NCI-H1436 treated with DMSO at 0.1 percent for 48 hours (cell line): ENCODE results near the gene HMGXB4.
A peak's percentile ranks its signal among the peaks of the same experiment; 100 is the strongest.
"Not testable (repeated sequence)": the region's sequence is repeated elsewhere in the genome, so short reads cannot be mapped to it uniquely, and the experiment has no call there.

Source experiments
- DNase-seq: peaks from one replicate; lab custom pipeline; 2025; lab: John Stamatoyannopoulos, UW

HMGXB4 gene, protein sequence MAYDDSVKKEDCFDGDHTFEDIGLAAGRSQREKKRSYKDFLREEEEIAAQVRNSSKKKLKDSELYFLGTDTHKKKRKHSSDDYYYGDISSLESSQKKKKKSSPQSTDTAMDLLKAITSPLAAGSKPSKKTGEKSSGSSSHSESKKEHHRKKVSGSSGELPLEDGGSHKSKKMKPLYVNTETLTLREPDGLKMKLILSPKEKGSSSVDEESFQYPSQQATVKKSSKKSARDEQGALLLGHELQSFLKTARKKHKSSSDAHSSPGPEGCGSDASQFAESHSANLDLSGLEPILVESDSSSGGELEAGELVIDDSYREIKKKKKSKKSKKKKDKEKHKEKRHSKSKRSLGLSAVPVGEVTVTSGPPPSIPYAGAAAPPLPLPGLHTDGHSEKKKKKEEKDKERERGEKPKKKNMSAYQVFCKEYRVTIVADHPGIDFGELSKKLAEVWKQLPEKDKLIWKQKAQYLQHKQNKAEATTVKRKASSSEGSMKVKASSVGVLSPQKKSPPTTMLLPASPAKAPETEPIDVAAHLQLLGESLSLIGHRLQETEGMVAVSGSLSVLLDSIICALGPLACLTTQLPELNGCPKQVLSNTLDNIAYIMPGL

DNA sequence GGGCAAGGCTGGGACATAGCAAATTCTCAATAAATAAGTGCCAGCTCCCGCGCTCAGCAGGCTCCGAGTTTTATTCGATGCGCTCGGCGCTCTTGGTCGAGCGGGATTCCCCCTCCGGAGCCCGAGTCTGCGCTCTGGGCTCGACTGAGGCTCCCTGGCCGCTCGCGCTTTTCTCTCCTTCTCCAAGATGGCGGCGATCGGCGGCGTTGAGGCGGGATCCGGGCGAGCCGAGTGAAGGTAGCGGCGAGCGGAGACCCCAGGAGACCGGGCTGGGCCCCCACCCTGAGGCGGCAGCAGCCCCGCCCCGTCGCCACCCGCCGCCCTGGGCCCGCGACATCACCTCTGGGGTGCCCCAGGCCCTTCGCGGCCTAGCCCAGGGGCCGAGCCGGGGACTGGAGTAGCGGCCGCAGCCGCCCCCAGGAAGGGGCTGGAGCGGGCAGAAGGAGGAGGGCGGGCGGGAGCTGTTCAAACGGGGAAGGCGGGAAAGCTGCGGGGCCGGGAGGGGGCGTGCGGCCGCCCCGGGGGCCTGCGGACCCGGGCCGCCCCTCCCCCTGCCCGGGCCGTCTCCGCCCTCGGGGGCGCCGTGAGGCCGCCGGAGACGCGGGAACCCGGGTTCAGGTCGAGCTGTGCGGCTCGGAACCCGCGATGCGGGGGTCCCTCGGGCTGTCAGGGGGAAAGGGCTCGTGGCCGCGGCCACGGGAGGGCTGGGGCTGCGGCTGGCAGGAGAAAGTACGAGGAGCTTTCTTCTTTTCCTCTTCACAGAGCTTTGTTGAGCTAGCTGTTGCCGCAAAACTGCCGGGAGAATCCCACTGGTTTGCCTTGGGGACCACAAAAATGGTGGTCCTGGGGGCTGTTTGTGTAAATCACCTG, at the start of gene HMGXB4:
Gene HMGXB4, plus strand, starts transcription at position 173 of the 870 bp plus-strand sequence. CDS start 4,898 bp downstream, outside the sequence.
- peak; percentile 44 for DNase-seq

DNA sequence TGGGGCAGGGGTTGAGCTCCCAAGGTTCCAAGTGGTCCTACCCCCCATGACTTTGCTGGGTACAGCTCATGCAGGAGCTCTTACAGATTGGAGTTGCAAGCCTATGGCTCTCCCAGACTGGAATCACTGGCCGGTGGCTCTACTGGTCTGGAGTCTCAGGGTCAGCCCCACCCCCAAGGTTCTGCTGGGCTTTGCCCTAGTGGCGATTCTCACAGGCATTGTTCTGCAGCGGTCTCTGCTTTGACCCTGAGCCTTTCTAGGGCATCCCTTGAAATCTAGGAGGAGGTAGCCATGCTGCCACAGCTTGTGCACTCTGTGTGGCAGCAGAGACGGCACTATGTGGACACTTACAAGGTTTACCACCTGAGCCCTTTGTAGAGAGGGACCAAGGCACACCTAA, 49.3 kb upstream of the HMGXB4 start:
- no peak for DNase-seq

DNA sequence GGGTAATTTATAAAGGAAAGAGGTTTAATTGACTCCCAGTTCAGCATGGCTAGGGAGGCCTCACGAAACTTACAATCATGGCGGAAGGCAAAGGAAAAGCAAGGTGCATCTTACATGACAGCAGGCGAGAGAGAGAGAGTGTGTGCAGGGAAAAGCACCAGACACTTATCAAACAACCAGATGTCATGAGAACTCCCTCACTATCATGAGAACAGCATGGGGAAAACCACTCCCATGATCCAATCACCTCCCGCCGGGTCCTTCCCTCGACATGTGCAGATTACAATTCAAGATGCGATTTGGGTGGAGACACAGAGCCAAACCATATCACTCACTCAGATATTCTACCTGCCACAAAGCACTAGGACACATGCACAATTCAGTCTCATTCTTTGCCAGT, 48.1 kb upstream of the HMGXB4 start:
- no peak for DNase-seq

DNA sequence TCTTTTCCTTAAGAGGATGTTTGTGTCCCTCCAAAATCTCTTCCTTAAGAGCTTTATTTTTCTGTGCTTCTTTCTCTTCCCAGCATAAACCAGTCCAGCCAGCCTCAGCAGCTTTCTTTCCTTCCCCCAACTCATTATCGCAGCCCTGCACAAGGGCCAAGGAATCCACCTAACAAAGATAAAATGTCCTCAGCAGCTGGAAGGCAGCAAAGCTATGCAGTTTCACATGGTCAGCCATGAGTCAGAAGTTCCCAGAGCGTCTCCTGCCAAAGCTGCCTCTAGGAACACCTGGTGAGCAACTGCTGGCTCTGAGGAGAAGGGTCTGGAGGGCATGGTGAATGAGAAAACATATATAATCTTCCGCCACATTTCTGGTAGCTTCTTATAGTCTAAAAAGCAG, 45.3 kb upstream of the HMGXB4 start:
- DNase-seq: no peak

DNA sequence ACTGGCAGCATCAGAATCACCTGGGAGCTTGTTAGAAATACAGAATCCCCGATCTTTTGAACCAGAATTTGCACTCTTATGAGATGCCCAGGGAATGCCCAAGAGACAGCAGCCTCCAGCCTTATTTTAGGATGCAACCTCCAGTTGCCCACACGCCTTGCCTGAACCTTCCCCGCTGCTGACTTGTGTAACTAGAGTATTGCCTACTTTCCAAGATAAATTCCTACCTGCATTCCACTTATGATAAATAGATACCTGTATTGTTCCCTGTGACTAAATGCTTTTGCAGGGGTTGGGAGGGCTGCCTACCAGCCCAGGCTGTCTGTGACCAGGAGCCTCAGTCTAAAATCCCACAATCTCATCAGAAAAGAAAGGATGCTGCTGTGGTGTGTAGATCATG, 44.3 kb upstream of the HMGXB4 start:
- no peak for DNase-seq

DNA sequence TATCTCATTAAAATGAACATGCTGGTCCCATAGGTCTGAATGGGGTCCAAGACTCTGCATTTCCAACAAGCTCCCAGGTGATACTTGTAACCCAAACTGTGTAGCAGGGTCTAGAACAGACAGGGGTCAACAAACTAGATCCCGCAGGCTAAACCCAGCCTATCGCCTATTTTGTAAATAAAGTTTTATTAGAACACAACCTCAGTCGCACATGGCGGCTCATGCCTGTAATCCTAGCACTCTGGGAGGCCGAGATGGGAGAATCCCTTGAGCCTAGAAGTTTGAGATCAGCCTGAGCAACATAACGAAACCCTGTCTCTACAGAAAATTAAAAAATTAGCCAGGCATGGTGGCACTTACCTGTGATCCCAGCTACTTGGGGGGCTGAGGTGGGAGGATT, 42.3 kb upstream of the HMGXB4 start:
- DNase-seq: no peak

DNA sequence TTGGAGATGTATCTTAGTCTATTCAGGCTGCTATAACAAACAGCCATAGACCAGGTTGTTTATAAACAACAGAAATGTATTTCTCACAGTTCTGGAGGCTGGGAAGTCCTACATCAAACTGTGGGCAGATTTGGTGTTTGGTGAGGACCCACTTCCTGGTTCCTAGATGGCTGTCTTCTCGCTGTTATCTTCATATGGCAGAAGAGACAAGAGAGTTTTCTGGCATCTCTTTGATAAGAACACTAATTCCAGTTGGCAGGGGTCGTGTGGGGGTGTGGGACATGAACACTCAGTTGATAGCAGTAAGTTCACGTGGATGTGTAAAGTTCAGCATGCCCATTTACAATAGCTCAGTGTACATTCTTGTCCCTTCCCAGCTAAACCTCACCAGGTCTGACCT, 41.3 kb upstream of the HMGXB4 start:
- DNase-seq: no peak

DNA sequence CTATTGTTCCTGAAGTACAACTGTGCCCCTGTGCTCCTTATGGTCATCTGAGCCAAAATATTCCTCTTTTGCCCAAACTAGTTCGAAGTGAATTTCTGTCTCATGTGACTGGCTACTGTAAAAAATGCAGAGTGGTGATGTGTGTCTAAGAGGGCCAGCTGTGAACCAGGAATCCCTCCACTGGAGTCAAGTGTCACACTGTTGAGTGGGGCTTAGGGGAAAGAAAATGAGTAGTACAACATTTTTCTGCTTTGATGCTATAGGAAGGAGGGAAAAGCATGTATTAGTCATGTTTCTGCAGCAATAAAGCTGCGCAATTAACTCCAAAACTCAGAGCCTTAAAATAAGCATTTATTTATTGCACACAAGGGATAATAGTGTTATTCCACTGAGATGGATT, 39.8 kb upstream of the HMGXB4 start:
- no peak for DNase-seq

DNA sequence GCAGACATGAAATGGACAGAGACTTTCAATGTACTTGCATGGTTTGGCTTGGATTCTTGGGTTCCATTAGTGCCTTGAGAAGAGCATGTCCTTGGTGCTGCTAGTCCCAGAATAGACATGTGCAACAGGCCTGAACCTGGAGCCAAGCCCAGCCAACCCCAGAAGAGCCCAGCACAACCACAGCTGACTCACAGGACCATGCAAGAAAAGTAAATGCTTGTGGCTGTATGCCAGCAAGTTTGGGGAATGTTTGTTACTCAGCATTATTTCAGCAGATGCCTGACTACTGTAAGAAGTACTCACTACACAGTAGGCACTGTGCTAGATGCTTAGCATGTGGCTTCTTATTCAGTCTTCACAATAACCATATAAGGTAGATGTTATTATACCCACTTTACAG, 39.2 kb upstream of the HMGXB4 start:
- DNase-seq: no peak

DNA sequence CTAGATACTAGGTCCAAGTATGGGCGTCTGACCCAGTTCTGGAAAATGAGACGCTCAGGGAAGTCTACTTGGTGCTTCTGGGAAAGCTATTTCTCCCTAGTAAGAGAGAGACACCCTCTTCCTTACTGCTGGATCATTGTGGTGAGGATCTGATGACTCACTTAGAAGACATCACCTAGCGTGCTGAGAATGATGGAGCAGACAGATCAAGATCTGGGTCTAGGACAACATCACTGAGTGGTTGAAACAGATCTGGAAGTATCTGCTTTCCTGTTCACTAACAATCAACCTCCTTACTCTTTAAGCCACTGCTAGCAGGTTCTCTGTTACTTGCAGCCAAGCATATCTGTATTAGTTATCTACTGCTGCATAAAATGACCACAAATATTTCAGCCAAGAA, 38.3 kb upstream of the HMGXB4 start:
- DNase-seq: no peak

DNA sequence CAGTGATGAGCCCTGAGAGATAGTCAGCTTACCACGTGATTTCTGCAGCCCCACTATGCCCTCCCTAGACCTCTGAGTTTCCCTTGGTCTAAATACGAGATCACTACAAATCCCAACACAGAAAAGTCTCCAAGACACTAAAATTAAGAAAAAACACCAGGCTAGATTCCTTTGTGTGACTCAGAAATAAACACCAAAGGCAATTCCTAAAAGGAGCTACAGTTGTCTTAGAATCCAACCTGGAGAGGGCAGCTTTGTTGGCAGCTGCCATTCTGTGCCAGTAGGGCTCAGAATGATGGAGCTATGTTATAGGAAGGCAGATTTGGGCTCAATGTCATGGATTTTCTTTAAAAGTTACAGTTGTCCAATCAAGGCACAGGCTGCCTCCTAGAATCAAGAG, 37.1 kb upstream of the HMGXB4 start:
- DNase-seq: no peak

DNA sequence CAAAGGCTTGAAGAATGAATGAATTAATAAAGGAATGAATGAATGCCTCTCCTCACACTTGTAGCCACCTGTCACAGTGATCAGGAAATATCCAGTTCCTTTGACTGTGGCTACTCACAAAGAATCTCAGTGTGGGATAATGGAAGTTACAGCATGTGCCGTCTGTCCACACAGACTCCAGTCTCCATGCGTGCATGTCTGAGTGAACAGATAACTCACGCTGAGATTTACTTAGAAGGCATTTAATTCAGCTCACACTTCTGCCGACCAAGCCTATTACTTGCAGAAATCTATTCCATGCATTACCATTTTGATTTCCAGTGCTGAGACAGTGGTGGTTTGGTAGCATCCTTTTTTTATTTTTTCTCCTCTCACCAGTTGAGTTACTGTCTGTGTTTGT, 32.3 kb upstream of the HMGXB4 start:
- DNase-seq: no peak

DNA sequence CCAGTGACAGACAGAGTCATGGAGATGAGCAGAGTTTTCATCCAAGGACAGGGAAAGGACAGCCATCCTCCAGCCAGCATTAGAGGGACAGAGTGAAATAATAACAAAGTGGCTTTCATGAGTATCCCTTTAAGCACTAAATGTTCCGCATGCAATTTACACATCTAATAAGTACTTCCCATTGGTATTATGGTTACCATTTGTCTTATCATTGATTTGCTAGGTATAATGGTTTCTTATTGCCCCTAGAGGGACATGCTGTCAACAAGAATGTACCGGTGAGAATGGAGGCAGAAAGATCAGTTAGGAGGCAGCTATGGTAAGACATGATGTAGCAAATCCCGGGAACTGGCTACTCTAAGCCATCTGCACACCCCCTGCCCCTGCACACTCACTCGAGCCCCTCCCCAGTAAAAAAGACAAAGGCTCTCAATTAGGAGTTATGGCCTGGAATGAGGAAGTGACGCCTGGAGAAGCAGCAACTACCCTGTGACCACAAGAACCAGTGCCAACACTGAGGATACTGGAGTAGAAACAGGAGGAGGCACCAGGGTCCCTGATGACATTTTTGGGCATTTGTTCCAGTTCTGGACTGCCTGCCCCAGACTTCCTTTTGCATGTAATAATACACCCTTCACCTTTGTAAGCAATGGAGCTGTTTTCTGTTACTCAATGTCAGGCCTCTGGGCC, 30.2 kb upstream of the HMGXB4 start:
- DNase-seq: no peak

DNA sequence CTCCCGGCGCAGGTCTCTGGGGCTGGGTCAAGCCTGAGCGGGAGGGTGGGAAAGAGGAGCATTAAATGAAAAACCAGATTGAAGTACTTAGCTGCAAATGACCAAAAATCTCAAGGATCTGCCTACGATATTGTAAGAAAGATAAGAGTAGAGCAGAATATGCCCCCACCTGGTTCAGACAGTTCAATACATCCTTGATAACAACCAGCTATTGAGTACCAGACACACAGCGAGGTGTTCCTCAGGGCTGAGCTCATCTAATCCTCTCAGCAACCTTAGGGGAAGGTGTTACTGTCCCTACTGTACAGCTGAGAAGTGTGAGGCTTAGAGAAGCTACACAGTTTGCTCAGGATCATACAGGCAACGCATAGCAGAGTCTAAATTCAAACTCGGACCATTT, 27.4 kb upstream of the HMGXB4 start:
- DNase-seq: no peak

DNA sequence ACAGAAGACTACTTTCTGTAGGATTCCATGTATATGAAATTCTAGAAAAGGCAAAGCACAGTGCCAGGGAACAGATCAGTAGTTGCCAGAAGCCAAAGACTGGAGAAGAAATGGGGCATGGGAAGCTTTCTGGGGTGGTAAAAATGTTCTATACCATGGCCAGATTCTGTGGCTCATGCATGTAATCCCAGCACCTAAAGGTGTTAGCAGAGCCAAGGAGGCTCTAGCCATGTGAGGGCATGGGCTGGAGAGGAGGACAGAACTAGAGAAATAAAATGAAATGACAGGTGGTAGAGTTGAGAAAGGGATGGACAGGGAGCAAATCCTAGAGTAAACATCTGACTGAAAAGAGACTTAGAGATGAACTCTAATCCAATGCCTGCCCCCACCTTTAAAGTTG, 26.9 kb upstream of the HMGXB4 start:
- no peak for DNase-seq

DNA sequence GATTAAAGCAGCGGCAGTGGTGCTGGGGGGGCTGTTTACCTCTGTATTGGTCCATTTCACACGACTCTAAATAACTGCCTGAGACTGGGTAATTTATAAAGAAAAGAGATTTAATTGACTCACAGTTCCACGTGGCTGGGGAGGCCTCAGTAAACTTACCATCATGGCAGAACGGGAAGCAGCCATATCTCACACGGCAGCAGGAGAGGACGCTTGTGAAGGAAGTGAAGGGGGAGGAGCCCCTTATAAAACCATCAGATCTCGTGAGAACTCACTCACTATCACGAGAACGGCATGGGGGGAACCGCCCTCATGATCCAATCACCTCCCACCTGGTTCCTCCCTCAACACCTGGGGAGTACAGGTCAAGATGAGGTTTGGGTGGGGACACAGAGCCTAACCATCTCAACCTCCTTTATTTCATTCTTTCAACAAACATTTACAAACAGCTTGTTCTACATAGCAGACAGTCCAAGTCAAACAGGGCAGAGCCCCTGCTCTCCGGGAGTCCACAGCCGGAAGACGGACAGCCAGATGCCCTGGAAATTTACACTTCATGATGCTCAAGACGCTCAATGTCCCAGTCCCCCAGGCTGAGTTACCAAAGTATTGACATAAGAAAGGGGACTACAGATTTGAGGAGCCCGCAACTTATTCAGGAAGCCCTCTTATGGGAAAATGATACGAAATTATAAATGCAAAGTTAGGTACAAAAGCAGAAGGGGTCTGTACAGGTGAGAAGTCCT, 26.3 kb upstream of the HMGXB4 start:
- peak; percentile 10 for DNase-seq

DNA sequence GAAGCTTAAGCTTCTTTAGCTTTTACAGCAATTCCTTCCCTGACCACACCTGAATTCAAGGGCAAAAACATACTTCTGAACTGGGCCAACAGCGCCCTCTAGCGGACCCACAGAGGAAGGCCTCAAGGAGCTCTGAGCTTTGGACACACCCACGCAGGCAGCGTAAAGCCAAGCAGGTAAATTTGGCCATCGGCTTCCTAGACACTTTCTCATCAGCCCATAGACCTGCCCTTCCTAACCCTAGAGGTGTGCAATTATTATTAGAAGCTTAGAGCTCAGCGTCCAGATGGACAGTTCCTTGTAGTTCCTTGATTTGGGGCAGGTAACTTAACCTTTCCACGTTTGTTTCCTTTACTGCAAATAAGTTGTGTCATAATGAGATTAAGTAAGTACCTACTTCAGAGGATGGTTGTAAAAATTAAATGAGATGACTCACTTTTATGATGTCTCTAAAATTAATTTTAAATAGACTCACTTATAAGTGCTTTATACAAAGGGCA, 25.7 kb upstream of the HMGXB4 start:
- peak; percentile 67 for DNase-seq

DNA sequence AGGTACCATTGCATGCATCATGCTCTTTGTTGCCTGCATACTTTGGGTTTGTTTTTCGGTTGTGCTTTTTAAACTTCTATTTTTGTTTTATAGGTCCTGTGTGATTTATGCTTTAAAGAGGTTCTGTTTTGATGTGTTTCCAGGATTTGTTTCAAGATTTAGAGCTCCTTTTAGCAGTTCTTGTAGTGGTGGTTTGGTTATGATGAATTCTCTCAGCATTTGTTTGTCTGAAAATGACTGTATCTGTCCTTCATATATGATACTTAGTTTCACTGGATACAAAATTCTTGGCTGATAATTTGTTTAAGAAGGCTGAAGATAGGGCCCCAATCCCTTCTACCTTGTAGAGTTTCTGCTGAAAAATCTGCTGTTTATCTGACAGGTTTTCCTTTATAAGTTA, 18.5 kb upstream of the HMGXB4 start:
- not testable (repeated sequence) for DNase-seq

DNA sequence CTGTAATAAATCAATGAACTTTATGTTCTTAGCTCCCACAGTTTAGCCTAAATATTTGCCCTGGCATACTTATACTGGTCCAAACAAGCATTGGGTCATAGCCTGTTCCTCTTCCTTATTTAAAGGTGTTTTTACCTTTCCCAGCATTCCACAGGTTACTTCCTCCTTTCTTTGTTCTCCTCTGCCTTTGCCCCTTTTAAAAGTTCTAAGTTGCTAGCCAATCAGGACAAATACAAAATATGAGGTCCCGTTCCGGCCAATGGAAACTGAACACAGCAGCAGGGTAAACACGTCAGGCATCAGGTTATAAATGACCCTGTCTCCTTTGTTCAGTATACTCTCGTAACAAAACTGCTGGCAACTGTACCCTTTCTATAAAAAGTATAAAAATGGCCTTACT, 12.8 kb upstream of the HMGXB4 start:
- not testable (repeated sequence) for DNase-seq

DNA sequence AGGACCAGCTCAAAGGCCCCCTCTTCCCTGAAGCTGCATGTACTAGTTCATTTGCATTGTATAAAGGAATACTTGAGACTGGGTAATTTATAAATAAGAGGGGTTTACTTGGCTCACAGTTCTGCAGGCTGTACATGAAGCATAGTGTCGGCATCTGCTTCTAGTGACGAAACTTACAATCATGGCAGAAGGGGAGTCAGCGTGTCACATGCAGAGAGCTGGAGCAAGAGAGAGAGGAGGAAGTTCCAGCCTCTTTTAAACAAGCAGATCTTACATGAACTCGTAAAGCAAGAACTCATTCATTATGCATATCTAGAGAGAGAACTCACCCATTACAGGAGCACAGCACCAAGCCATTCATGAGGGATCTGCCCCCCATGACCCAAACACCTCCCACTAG, 7.1 kb upstream of the HMGXB4 start:
- DNase-seq: no peak

DNA sequence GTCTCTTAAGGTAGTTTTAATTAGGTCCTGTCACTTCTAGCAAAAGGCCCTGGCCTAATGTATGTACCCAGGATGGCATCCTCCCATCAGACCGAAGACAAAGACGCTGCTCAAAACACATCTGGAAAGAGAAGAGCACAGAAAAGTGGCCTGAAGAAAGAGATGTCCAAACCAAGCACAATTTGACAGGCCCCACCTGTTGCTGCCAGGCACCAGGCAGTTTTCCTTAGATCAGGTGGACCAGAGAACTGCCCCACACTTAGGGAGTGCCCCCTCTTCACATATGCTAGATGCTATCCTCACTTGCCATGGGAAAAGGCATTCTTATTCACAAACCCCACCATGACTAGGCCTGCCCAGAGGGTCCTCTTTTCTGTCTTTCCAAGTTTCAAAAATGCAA, 3.3 kb upstream of the HMGXB4 start:
- DNase-seq: no peak

DNA sequence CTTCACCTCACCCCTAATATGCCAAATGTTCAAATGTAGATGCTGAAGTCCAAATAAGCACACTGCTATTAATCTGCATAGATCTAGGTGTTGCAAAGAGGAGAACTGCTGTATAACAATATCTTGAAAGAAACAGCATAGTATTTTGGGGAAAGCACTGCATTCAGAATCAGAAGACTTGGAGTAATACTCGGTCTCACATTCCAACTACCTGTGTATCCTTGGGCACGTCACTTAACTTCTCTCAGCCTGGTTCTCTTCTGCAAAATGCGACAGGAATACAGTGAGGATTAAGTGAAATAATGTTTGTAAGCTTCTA, 332 bp upstream of the HMGXB4 start:
- no peak for DNase-seq
